ENCODE measurements around the gene PPP1CC.
"Not testable (repeated sequence)": the region's sequence is repeated elsewhere in the genome, so short reads cannot be mapped to it uniquely, and the experiment has no call there.

The PPP1CC gene

DNA sequence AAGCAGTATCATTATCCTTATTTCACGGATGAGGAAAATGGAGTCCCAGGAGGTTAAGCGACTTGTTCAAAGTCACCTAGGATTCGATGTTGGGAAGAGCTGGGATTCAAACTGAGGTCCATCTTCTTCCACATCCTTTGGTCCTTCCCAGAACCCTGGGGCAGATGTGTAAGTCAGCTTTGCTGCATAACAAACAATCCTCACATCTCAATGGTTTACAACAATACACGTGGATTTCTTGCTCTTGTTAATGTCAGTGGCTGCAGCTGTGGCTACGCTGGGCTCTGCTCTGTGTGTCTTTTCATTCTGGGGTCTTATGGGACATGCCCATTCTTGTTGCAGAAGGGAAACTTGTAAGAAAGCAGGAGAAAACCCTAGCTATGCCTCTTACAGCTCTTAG is 26.3 kb upstream of the PPP1CC start:
- TF ChIP-seq, protein P1, sequence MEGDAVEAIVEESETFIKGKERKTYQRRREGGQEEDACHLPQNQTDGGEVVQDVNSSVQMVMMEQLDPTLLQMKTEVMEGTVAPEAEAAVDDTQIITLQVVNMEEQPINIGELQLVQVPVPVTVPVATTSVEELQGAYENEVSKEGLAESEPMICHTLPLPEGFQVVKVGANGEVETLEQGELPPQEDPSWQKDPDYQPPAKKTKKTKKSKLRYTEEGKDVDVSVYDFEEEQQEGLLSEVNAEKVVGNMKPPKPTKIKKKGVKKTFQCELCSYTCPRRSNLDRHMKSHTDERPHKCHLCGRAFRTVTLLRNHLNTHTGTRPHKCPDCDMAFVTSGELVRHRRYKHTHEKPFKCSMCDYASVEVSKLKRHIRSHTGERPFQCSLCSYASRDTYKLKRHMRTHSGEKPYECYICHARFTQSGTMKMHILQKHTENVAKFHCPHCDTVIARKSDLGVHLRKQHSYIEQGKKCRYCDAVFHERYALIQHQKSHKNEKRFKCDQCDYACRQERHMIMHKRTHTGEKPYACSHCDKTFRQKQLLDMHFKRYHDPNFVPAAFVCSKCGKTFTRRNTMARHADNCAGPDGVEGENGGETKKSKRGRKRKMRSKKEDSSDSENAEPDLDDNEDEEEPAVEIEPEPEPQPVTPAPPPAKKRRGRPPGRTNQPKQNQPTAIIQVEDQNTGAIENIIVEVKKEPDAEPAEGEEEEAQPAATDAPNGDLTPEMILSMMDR (IDR thresholded peaks at IDR 0.05; ENCODE audit: low read depth, low read length) = no peak
- TF ChIP-seq EZH2phosphoT487 (IDR thresholded peaks at IDR 0.05; ENCODE audit: low read depth) = no peak
- Histone ChIP-seq H3K36me3 (replicated peaks; ENCODE audit: low read depth, low read length) (no peaks in the 10 kb centered on the region), H3K79me2 (ENCODE audit: low read length) (no peaks in the 10 kb centered on the region), H3K27me3 (ENCODE audit: low read depth, low read length) (0 out of 2 replicates have a peak, but pooled peaks cover 3% of the 10 kb centered on the region), H3K4me2 (ENCODE audit: low read length) (no peak overlapping the region), H2AFZ (ENCODE audit: low read depth, low read length) (no peak overlapping the region), H3K27ac (ENCODE audit: low read length) (no peak overlapping the region), H3K9ac (ENCODE audit: low read length) (no peak overlapping the region), H4K20me1 (ENCODE audit: insufficient read depth, low read length) (no peaks in the 10 kb centered on the region), H3K4me3 (ENCODE audit: low read length) (no peak overlapping the region), H3K9me3 (ENCODE audit: insufficient read depth, low read length) (no peaks in the 10 kb centered on the region), H3K4me1 (ENCODE audit: low read length) (no peaks in the 10 kb centered on the region)

DNA sequence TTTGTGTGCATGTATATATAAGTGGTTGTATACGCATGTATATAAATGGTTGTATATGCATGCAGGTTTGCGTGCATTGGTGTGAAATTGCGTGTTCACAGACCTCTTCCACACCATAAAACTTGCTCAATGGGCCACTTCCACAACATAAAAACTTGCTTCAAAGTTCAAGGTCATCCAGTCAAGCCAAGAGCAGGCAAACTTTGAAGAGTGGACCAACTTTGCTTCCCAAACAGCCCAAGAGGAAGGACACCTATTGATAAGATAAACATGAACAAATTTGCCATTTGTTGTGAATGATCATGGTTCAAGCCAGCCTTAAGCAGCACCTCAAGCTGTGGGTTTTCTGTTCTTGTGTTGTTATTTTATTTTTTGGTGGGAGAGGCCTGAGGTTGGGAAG is 25.2 kb upstream of the PPP1CC start:
- Histone ChIP-seq H3K4me2 (ENCODE audit: low read length) (no peak overlapping the region), H2AFZ (ENCODE audit: low read depth, low read length) (no peak overlapping the region)

DNA sequence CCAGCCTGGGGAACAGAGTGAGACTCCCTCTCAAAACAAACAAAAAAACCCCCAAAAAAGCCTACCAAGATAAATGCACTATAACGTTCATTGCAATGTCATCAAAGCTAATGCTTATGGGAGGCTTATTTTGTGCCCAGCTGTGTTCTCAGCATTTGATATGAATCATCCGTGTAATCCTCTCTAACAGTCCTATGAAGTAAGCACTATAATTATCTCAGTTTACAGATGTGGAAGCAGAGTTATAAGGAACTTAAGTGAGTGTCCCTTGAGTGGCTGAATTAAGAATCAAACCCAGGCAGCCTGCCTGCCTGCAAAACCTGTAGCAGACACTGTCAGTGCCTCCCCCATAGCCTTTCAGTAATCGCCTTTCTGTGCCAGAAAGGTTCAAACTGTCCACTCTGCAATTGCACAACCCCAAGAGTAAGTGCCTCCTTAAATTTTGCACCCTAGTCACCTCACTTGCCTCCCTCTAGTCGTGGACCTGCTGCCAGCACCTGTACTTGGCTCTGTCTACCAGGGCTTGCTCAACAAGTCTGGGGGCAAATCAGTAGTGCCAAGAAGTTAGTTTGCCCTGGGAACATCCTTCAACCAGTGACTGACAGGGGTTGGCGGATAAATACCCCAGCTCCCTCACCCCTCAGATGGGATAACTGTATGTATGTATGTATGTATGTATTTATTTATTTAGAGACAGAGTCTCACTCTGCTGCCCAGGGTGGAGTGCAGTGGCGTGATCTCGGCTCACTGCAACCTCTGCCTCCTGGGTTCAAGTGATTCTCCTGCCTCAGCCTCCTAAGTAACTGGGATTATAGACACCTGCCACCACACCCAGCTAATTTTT is 23.8 kb upstream of the PPP1CC start:
- Histone ChIP-seq H3K79me2 (ENCODE audit: low read length) (no peaks in the 10 kb centered on the region), H2AFZ (ENCODE audit: low read depth, low read length) (no peak overlapping the region), H3K4me1 (ENCODE audit: low read length) (no peaks in the 10 kb centered on the region), H3K27ac (ENCODE audit: low read length) (no peak overlapping the region), H3K9me3 (ENCODE audit: insufficient read depth, low read length) (no peaks in the 10 kb centered on the region), H3K4me2 (ENCODE audit: low read length) (no peak overlapping the region), H3K27me3 (ENCODE audit: low read depth, low read length) (0 out of 2 replicates have a peak, but pooled peaks cover 3% of the 10 kb centered on the region), H3K36me3 (replicated peaks; ENCODE audit: low read depth, low read length) (no peaks in the 10 kb centered on the region), H3K9ac (ENCODE audit: low read length) (no peak overlapping the region), H4K20me1 (ENCODE audit: insufficient read depth, low read length) (no peaks in the 10 kb centered on the region), H3K4me3 (ENCODE audit: low read length) (no peak overlapping the region)
- no peak for TF ChIP-seq EZH2phosphoT487 (IDR thresholded peaks at IDR 0.05; ENCODE audit: low read depth)
- TF ChIP-seq, protein P1 (IDR thresholded peaks at IDR 0.05; ENCODE audit: low read depth, low read length) = no peak

More for the DNA sequence above, 25.2 kb upstream of the PPP1CC start:
- H4K20me1 ChIP-seq (ENCODE audit: insufficient read depth, low read length) = no peaks in the 10 kb centered on the region
- no peak overlapping the region for H3K27ac ChIP-seq (ENCODE audit: low read length)
- TF ChIP-seq EZH2phosphoT487 (IDR thresholded peaks at IDR 0.05; ENCODE audit: low read depth) = no peak
- TF ChIP-seq, protein P1 (IDR thresholded peaks at IDR 0.05; ENCODE audit: low read depth, low read length) = no peak
- H3K9me3 ChIP-seq (ENCODE audit: insufficient read depth, low read length) = no peaks in the 10 kb centered on the region
- H3K36me3 ChIP-seq (replicated peaks; ENCODE audit: low read depth, low read length) = no peaks in the 10 kb centered on the region
- H3K79me2 ChIP-seq (ENCODE audit: low read length) = no peaks in the 10 kb centered on the region
- no peak overlapping the region for H3K4me3 ChIP-seq (ENCODE audit: low read length)
- no peak overlapping the region for H3K9ac ChIP-seq (ENCODE audit: low read length)
- 0 out of 2 replicates have a peak, but pooled peaks cover 3% of the 10 kb centered on the region for H3K27me3 ChIP-seq (ENCODE audit: low read depth, low read length)
- H3K4me1 ChIP-seq (ENCODE audit: low read length) = no peaks in the 10 kb centered on the region

DNA sequence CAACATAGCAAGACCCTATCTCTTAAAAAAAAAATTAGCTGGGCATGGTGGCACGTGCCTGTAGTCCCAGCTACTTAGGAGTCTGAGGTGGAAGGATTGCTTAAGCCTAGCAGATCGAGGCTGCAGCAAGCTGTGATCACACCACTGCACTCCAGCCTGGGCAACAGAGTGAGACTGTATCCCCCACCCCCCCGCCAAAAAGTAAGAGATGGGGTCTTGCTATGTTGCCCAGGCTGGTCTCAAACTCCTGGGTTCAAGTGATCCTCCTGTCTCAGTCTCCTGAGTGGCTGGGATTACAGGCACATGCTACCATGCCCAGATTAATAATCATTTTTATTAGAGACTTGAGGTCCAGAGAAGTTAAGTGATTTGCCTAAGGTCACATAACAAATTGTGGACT is 22.9 kb upstream of the PPP1CC start:
- H3K4me2 ChIP-seq (ENCODE audit: low read length); H4K20me1 ChIP-seq (ENCODE audit: insufficient read depth, low read length); H3K4me1 ChIP-seq (ENCODE audit: low read length); H2AFZ ChIP-seq (ENCODE audit: low read depth, low read length); H3K9ac ChIP-seq (ENCODE audit: low read length); H3K27ac ChIP-seq (ENCODE audit: low read length); H3K27me3 ChIP-seq (ENCODE audit: low read depth, low read length); H3K4me3 ChIP-seq (ENCODE audit: low read length); H3K9me3 ChIP-seq (ENCODE audit: insufficient read depth, low read length); H3K79me2 ChIP-seq (ENCODE audit: low read length); H3K36me3 ChIP-seq (replicated peaks; ENCODE audit: low read depth, low read length): not testable (repeated sequence)

Data from OCI-LY3 (cell line).